ENCODE data around the gene NEK4.

Gene NEK4

DNA sequence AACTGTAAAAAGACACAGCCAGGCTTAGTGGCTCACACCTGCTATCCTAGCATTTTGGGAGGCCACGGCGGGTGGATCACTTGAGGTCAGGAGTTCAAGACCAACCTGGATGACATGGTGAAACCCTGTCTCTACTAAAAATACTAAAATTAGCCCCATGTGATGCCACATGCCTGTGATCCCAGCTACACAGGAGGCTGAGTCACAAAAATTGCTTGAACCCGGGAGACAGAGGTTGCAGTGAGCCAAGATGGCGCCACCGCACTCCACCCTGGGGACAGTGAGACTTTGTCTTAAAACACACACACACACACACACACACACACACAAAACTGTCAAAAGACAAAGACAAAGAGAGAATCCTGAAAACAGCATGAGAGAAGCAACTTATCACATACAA is 46.8 kb downstream of the NEK4 start:
- TF ChIP-seq POLR2AphosphoS5 (IDR thresholded peaks at IDR 0.05; ENCODE audit: low read depth, low read length) (no peak), FOXP2 (optimal IDR thresholded peaks at IDR 0.05; ENCODE audit: borderline replicate concordance, extremely low read depth, extremely low read length, insufficient read depth) (no peak), TAF1 (IDR thresholded peaks at IDR 0.05; ENCODE audit: borderline replicate concordance, insufficient read depth, low read length) (no peak), SIN3A (IDR thresholded peaks at IDR 0.05; ENCODE audit: borderline replicate concordance, insufficient read depth, low read length) (no peak)
- TF ChIP-seq, protein P1, sequence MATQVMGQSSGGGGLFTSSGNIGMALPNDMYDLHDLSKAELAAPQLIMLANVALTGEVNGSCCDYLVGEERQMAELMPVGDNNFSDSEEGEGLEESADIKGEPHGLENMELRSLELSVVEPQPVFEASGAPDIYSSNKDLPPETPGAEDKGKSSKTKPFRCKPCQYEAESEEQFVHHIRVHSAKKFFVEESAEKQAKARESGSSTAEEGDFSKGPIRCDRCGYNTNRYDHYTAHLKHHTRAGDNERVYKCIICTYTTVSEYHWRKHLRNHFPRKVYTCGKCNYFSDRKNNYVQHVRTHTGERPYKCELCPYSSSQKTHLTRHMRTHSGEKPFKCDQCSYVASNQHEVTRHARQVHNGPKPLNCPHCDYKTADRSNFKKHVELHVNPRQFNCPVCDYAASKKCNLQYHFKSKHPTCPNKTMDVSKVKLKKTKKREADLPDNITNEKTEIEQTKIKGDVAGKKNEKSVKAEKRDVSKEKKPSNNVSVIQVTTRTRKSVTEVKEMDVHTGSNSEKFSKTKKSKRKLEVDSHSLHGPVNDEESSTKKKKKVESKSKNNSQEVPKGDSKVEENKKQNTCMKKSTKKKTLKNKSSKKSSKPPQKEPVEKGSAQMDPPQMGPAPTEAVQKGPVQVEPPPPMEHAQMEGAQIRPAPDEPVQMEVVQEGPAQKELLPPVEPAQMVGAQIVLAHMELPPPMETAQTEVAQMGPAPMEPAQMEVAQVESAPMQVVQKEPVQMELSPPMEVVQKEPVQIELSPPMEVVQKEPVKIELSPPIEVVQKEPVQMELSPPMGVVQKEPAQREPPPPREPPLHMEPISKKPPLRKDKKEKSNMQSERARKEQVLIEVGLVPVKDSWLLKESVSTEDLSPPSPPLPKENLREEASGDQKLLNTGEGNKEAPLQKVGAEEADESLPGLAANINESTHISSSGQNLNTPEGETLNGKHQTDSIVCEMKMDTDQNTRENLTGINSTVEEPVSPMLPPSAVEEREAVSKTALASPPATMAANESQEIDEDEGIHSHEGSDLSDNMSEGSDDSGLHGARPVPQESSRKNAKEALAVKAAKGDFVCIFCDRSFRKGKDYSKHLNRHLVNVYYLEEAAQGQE (IDR thresholded peaks at IDR 0.05; ENCODE audit: insufficient read depth in 1 of 2, low read depth in 2 of 2, low read length in 2 of 2) = no peak

DNA sequence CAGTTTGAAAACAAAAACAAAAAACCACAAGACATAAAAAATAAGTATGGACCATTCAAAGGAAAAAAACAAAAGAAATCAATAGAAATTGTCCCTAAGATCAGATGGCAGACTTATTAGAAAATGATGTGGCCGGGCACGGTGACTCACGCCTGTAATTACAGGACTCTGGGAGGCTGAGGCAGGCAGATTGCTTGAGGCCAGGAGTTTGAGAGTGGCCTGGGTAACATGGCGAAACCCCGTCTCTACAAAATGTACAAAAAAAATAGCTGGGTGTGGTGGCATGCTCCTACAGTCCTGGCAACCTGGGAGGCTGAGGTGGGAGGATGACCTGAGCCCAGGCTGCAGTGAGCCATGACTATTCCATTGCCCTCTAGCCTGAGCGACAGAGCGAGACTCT is 48.2 kb downstream of the NEK4 start:
- TF ChIP-seq FOXP2 (optimal IDR thresholded peaks at IDR 0.05; ENCODE audit: borderline replicate concordance, extremely low read depth, extremely low read length, insufficient read depth) (no peak), POLR2AphosphoS5 (IDR thresholded peaks at IDR 0.05; ENCODE audit: low read depth, low read length) (no peak), TAF1 (IDR thresholded peaks at IDR 0.05; ENCODE audit: borderline replicate concordance, insufficient read depth, low read length) (no peak), SIN3A (IDR thresholded peaks at IDR 0.05; ENCODE audit: borderline replicate concordance, insufficient read depth, low read length) (no peak)
- TF ChIP-seq, protein P1 (IDR thresholded peaks at IDR 0.05; ENCODE audit: insufficient read depth in 1 of 2, low read depth in 2 of 2, low read length in 2 of 2) = no peak

DNA sequence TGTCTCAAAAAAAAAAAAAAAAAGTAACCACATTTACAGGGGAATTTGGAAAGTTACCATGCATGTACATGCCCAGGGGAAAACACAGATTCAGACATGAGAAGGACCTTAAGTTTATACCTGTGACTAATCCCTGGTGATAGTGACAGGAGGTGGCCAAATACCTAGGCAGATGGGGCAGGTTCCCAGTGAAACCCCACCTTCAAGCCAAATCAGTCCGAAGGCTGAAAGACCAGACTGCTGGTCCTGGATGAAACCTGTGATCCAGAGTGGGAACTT is 49.1 kb downstream of the NEK4 start:
- TF ChIP-seq SIN3A (IDR thresholded peaks at IDR 0.05; ENCODE audit: borderline replicate concordance, insufficient read depth, low read length) = no peak
- TF ChIP-seq TAF1 (IDR thresholded peaks at IDR 0.05; ENCODE audit: borderline replicate concordance, insufficient read depth, low read length) = no peak
- no peak for TF ChIP-seq POLR2AphosphoS5 (IDR thresholded peaks at IDR 0.05; ENCODE audit: low read depth, low read length)
- TF ChIP-seq FOXP2 (optimal IDR thresholded peaks at IDR 0.05; ENCODE audit: borderline replicate concordance, extremely low read depth, extremely low read length, insufficient read depth) = no peak
- TF ChIP-seq, protein P1 (IDR thresholded peaks at IDR 0.05; ENCODE audit: insufficient read depth in 1 of 2, low read depth in 2 of 2, low read length in 2 of 2) = no peak

GRCh38 chr3:52721002-52721729 is 49.6 kb downstream of the NEK4 start:
- no peak for TF ChIP-seq FOXP2 (optimal IDR thresholded peaks at IDR 0.05; ENCODE audit: borderline replicate concordance, extremely low read depth, extremely low read length, insufficient read depth)

DNA sequence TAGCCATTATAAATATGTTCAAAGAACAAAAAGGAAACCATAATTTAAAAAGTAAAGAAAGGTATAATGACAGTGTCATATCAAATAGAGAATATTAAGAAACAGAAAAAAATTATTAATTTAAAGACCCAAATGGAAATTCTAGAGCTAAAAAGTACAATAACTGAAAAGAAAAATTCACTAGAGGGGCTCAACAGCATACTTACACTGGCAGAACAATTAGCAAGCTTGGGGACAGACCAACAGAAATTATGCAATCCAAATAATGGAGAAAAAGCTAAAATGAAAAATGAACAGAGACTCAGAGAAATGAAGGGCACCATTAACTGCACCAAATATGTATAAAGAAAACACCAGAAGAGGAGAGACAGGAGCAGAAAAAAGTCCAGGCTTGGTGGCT is 51.1 kb downstream of the NEK4 start:
- TF ChIP-seq POLR2AphosphoS5 (IDR thresholded peaks at IDR 0.05; ENCODE audit: low read depth, low read length) (no peak), TAF1 (IDR thresholded peaks at IDR 0.05; ENCODE audit: borderline replicate concordance, insufficient read depth, low read length) (no peak)
- TF ChIP-seq, protein P1 (IDR thresholded peaks at IDR 0.05; ENCODE audit: insufficient read depth in 1 of 2, low read depth in 2 of 2, low read length in 2 of 2) = no peak

All from PFSK-1 (cell line).